H1 (cell line): Measurements from ENCODE around the gene MYL3. TPM values are rescaled to one million over a fixed set of nuclear protein-coding genes. Genes with fewer than 3 reads are reported as not detected.

Source experiments
- CTCF ChIA-PET: fragments of 300-600 bp; sonication (Branson Sonifier 250); formaldehyde crosslinking; loops from one replicate; lab custom pipeline; 2021; ENCODE audit not compliant: partially characterized antibody; lab: Charles Lee
- POLR2A ChIA-PET: fragments of 300-600 bp; sonication (Branson Sonifier 250); formaldehyde crosslinking; loops from one replicate; lab custom pipeline; 2021; ENCODE audit warnings: inconsistent platforms; ENCODE audit not compliant: partially characterized antibody; lab: Charles Lee
- DNase-seq, 2 experiments: peaks; one replicate each; pipeline versions ENCODE4 v3.0.0 to v3.0.0-alpha.2; 2010 to 2022; ENCODE audit warnings: low spot score in 2 of 2, low read depth in 1 of 2, mixed read lengths in 1 of 2
- FAIRE-seq: peaks from 2 replicates; lab custom pipeline; 2011; peaks lifted over from hg19 to GRCh38; lab: Jason Lieb, UNC
- H2AFZ ChIP-seq: 2 replicates; pipeline ENCODE4 v1.8.1; 2012; ENCODE audit warnings: low read length, inconsistent platforms
- H2AK5ac ChIP-seq: 2 replicates; pipeline ENCODE4 v1.6.1; 2013; ENCODE audit warnings: low read depth, low read length
- H2BK120ac ChIP-seq: replicated peaks from 2 replicates; pipeline ENCODE3; 2013; ENCODE audit warnings: low read depth, low read length, inconsistent platforms
- H2BK12ac ChIP-seq: 2 replicates; pipeline ENCODE4 v1.6.1; 2013; ENCODE audit warnings: low read depth, low read length
- H2BK15ac ChIP-seq: 2 replicates; pipeline ENCODE4 v1.6.1; 2013; ENCODE audit warnings: low read length
- H2BK20ac ChIP-seq: 2 replicates; pipeline ENCODE4 v1.6.1; 2013; ENCODE audit warnings: low read length
- H2BK5ac ChIP-seq: 2 replicates; pipeline ENCODE4 v1.6.1; 2013; ENCODE audit warnings: low read depth, low read length
- H3K14ac ChIP-seq: 2 replicates; pipeline ENCODE4 v1.6.1; 2013; ENCODE audit warnings: inconsistent platforms; ENCODE audit not compliant: insufficient read length
- H3K18ac ChIP-seq: 2 replicates; pipeline ENCODE4 v1.6.1; 2013; ENCODE audit warnings: low read length; ENCODE audit errors: extremely low read depth
- H3K23ac ChIP-seq: 2 replicates; pipeline ENCODE4 v1.6.1; 2013; ENCODE audit warnings: inconsistent platforms; ENCODE audit not compliant: insufficient read length
- H3K23me2 ChIP-seq: 2 replicates; pipeline ENCODE4 v1.6.1; 2013; ENCODE audit warnings: low read depth, low read length
- H3K27ac ChIP-seq: 2 replicates; pipeline ENCODE4 v1.6.1; 2011; ENCODE audit warnings: low read depth, low read length, inconsistent platforms
- H3K27me3 ChIP-seq, 4 experiments: replicated peaks in 1 of 4; 1 replicate in 1 of 4; 2 replicates in 3 of 4; pipeline versions ENCODE4 v1.6.1 to v1.8.1; 2011 to 2013; ENCODE audit warnings: low read length in 3 of 4, mild to moderate bottlenecking in 3 of 4, inconsistent platforms in 2 of 4, mixed read lengths in 2 of 4, moderate library complexity in 1 of 4; ENCODE audit not compliant: control insufficient read depth in 3 of 4, insufficient read depth in 3 of 4; ENCODE audit errors: extremely low read depth in 1 of 4
- H3K36me3 ChIP-seq, 4 experiments: 2 replicates each; pipeline versions ENCODE4 v1.6.1 to v1.8.1; 2011 to 2013; ENCODE audit warnings: mild to moderate bottlenecking in 4 of 4, low read length in 3 of 4, moderate library complexity in 2 of 4, control low read depth in 1 of 4, inconsistent platforms in 1 of 4; ENCODE audit not compliant: insufficient read depth in 4 of 4, control insufficient read depth in 2 of 4
- H3K4ac ChIP-seq: replicated peaks from 2 replicates; pipeline ENCODE3; 2013; ENCODE audit warnings: low read length, low read depth, mixed read lengths, inconsistent platforms; ENCODE audit not compliant: insufficient read length
- H3K4me1 ChIP-seq, 4 experiments: replicated peaks in 1 of 4; 1 replicate in 1 of 4; 2 replicates in 3 of 4; pipeline versions ENCODE4 v1.6.1 to v1.8.1; 2011 to 2013; ENCODE audit warnings: low read length in 3 of 4, inconsistent platforms in 2 of 4, mixed read lengths in 1 of 4; ENCODE audit not compliant: insufficient read depth in 4 of 4, control insufficient read depth in 3 of 4
- H3K4me2 ChIP-seq, 2 experiments: 2 replicates each; pipeline versions ENCODE4 v1.6.1 to v1.8.1; 2011 to 2013; ENCODE audit warnings: low read depth in 2 of 2, low read length in 2 of 2, control low read depth in 1 of 2, inconsistent platforms in 1 of 2, mild to moderate bottlenecking in 1 of 2; ENCODE audit not compliant: insufficient read depth in 1 of 2
- H3K4me3 ChIP-seq, 4 experiments: fragments of 200-600, 300-600 bp in 1 of 4; sonication (generic), shearing (Covaris generic), sonication (Bioruptor Twin) in 1 of 4; 2 replicates each; pipeline versions ENCODE4 v1.5.1 to v1.8.1; 2011 to 2016; ENCODE audit warnings: low read length in 4 of 4, low read depth in 3 of 4, control low read depth in 2 of 4, inconsistent platforms in 2 of 4, mild to moderate bottlenecking in 2 of 4, mixed read lengths in 1 of 4, moderate library complexity in 1 of 4; ENCODE audit not compliant: insufficient read depth in 2 of 4; ENCODE audit errors: extremely low read depth in 1 of 4
- H3K56ac ChIP-seq: replicated peaks from 2 replicates; pipeline ENCODE3; 2013; ENCODE audit warnings: low read depth, mild to moderate bottlenecking, mixed read lengths, low read length, inconsistent platforms; ENCODE audit not compliant: insufficient read length
- H3K79me1 ChIP-seq: 2 replicates; pipeline ENCODE4 v1.6.1; 2013; ENCODE audit warnings: low read depth, low read length, control low read depth
- H3K79me2 ChIP-seq, 2 experiments: 2 replicates each; pipeline versions ENCODE4 v1.6.1 to v1.8.1; 2012 to 2013; ENCODE audit warnings: low read length in 2 of 2, mild to moderate bottlenecking in 2 of 2, inconsistent platforms in 1 of 2; ENCODE audit not compliant: insufficient read depth in 2 of 2, control insufficient read depth in 1 of 2
- H3K9ac ChIP-seq, 4 experiments: replicated peaks in 1 of 4; 1 replicate in 1 of 4; 2 replicates in 3 of 4; pipeline versions ENCODE4 v1.6.1 to v1.8.1; 2011 to 2013; ENCODE audit warnings: low read depth in 3 of 4, low read length in 3 of 4, control low read depth in 2 of 4, mild to moderate bottlenecking in 2 of 4, moderate library complexity in 2 of 4, inconsistent platforms in 1 of 4; ENCODE audit errors: extremely low read depth in 1 of 4
- H3K9me3 ChIP-seq, 2 experiments: 2 replicates each; pipeline versions ENCODE4 v1.6.1 to v1.8.1; 2012 to 2013; ENCODE audit warnings: mild to moderate bottlenecking in 2 of 2, moderate library complexity in 2 of 2, control low read depth in 1 of 2, inconsistent platforms in 1 of 2, low read depth in 1 of 2, low read length in 1 of 2, mixed read lengths in 1 of 2; ENCODE audit not compliant: insufficient read depth in 2 of 2
- H4K20me1 ChIP-seq, 2 experiments: replicated peaks in 1 of 2; 2 replicates each; pipeline versions ENCODE3 to v1.8.1; 2011 to 2013; ENCODE audit warnings: inconsistent platforms in 2 of 2, low read length in 2 of 2, mild to moderate bottlenecking in 1 of 2; ENCODE audit not compliant: insufficient read depth in 2 of 2, control insufficient read depth in 1 of 2
- H4K5ac ChIP-seq: 2 replicates; pipeline ENCODE4 v1.6.1; 2013; ENCODE audit warnings: low read length, low read depth, mixed read lengths, inconsistent platforms; ENCODE audit not compliant: insufficient read length
- H4K8ac ChIP-seq: 2 replicates; pipeline ENCODE4 v1.8.0; 2013; ENCODE audit warnings: mild to moderate bottlenecking, moderate library complexity, low read length, inconsistent platforms; ENCODE audit not compliant: insufficient read depth; ENCODE audit errors: extremely low read depth
- H4K91ac ChIP-seq: replicated peaks from 2 replicates; pipeline ENCODE3; 2013; ENCODE audit warnings: low read length, mixed read lengths, inconsistent platforms; ENCODE audit not compliant: insufficient read length
- WGBS, 2 experiments: shearing (Covaris generic) in 1 of 2; methylation state at CpG; one replicate each; pipeline versions ENCODE4 v1.1.6 to v1.1.7; 2013 to 2015; ENCODE audit warnings: low lambda C conversion rate in 2 of 2, mixed read lengths in 2 of 2, inconsistent platforms in 1 of 2, low coverage in 1 of 2, missing lambda C conversion rate in 1 of 2; ENCODE audit not compliant: insufficient replicate concordance in 2 of 2, insufficient coverage in 1 of 2, insufficient read length in 1 of 2; ENCODE audit errors: extremely low coverage in 1 of 2, missing lambda C conversion rate in 1 of 2; 5-methylcytosine and 5-hydroxymethylcytosine counted together
- polyA plus RNA-seq, 7 experiments: library from polyadenylated mRNA; depleted of rRNA in 3 of 7; stranded (reverse) in 5 of 7; unstranded in 2 of 7; fragments of >200 nt in 5 of 7; fragments of 200-250 nt in 2 of 7; gene quantifications; 1 replicate in 5 of 7; 2 replicates in 1 of 7; 4 replicates in 1 of 7; pipeline versions ENCODE4 v1.2.1 to v1.2.3, GENCODE V29; 2011 to 2013; ENCODE audit warnings: missing spikeins in 2 of 7, mixed read lengths in 2 of 7
- total RNA-seq: library from RNA; stranded (reverse); fragmentation: NEBNext Ultra II Directional; extraction: Animal tissue kit (Norgen Biotek cat#: 25700); gene quantifications from 2 replicates; pipeline ENCODE4 v1.2.1, GENCODE V29; 2021

The MYL3 gene
- total and polyA plus RNA-seq, 2 of the 8 experiments (the other 6 are each of a cell fraction or from before 2014, with no cell fraction given) = 0.06 TPM; not detected in 1

DNA sequence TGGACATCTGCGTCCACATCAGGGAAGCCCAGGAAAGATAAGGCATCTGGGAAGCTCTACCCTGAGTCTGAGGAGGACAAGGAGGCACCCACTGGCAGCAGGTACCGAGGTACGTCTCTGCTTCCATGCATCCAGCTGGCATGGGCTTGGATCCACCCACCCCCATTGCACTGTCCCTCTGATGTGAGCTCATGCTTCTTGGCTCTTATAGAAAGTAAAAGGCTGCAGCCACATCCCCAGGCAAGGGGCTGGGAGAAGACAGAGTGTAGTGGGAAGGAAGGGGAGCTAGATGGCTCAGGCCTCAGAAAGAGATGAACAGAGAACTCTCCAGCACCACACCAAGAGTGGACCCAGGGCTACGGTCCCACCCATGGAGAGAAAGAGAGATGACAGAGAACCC, 32.5 kb upstream of the MYL3 start:
- no peak overlapping the region for H2AFZ ChIP-seq
- peaks cover 13 to 66% (median 49%) of the 10 kb centered on the region in 4 experiments for H3K27me3 ChIP-seq
- H3K36me3 ChIP-seq = no peaks in the 10 kb centered on the region
- POLR2A ChIA-PET = interaction anchor here (0.7 to 0.8 kb wide), 2 partner anchors 29 to 113 kb away, joined by 3 read pairs; no protein-coding TSS in a partner anchor
- H4K5ac ChIP-seq = no peak overlapping the region
- H2AK5ac ChIP-seq = no peak overlapping the region; the same call in 1 of the 2 replicates
- no peak overlapping the region for H2BK5ac ChIP-seq
- CTCF ChIA-PET = interaction anchor here (0.7 to 13.3 kb wide), 31 partner anchors 10 to 494 kb away, joined by 3 to 91 read pairs (median 5); partner anchors contain the start of genes MYL3, PRSS50, PTH1R and TMIE
- no peak overlapping the region for H3K4me2 ChIP-seq
- H3K9ac ChIP-seq = no peak overlapping the region
- no peak overlapping the region for H2BK20ac ChIP-seq
- H3K4me3 ChIP-seq = no peak overlapping the region
- peaks cover 4 to 18% (median 13%) of the 10 kb centered on the region in 4 experiments for H3K4me1 ChIP-seq
- no peak overlapping the region for H4K8ac ChIP-seq
- H3K79me2 ChIP-seq = no peaks in the 10 kb centered on the region
- H3K18ac ChIP-seq = no peak overlapping the region
- H3K23me2 ChIP-seq = peaks cover 10% of the 10 kb centered on the region; the same call in 1 of the 2 replicates
- no peak overlapping the region for H3K27ac ChIP-seq
- no peak overlapping the region for H3K4ac ChIP-seq
- H2BK12ac ChIP-seq = no peak overlapping the region
- no peak overlapping the region for H3K56ac ChIP-seq
- 95% methylated on average over 2 of the region's 4 CpGs; no CpG with 5 or more reads in 1 of the 2 experiments for WGBS, 2 experiments
- FAIRE-seq = no peak
- no peak overlapping the region for H2BK120ac ChIP-seq
- H2BK15ac ChIP-seq = no peak overlapping the region
- no peak overlapping the region for H3K23ac ChIP-seq
- H4K20me1 ChIP-seq = peaks cover 0 to 7% of the 10 kb centered on the region in 2 experiments
- no peak overlapping the region for H4K91ac ChIP-seq
- no peaks in the 10 kb centered on the region for H3K9me3 ChIP-seq
- no peaks in the 10 kb centered on the region for H3K79me1 ChIP-seq
- no peak overlapping the region for H3K14ac ChIP-seq
- no peak for DNase-seq
